Smooth muscle cell (in vitro differentiated cells): ENCODE measurements around the gene NHSL2. TPM values are rescaled to one million over a fixed set of nuclear protein-coding genes. Genes with fewer than 3 reads are reported as not detected.

ENCODE experiments used
- DNase-seq: peaks from one replicate; lab custom pipeline; 2025; ENCODE audit not compliant: unreplicated experiment; lab: John Stamatoyannopoulos, UW
- H2AFZ ChIP-seq: fragments of 200-600 bp; sonication (generic); 2 replicates; pipeline ENCODE4 v1.6.0; 2016; ENCODE audit warnings: antibody characterized with exemption, low read depth, mild to moderate bottlenecking
- H3F3A ChIP-seq: fragments of 200-600 bp; sonication (generic); 2 replicates; pipeline ENCODE4 v1.6.0; 2017; ENCODE audit warnings: antibody characterized with exemption, low read depth
- H3K27ac ChIP-seq: fragments of 200-600 bp; sonication (generic); 2 replicates; pipeline ENCODE4 v1.5.1; 2016; ENCODE audit warnings: low read depth, mild to moderate bottlenecking
- H3K27me3 ChIP-seq: fragments of 200-600 bp; sonication (generic); 2 replicates; pipeline ENCODE4 v1.6.1; 2016; ENCODE audit warnings: low read depth, mild to moderate bottlenecking
- H3K36me3 ChIP-seq: fragments of 200-600 bp; sonication (generic); 2 replicates; pipeline ENCODE4 v1.5.1; 2016; ENCODE audit warnings: low read depth
- H3K4me1 ChIP-seq: fragments of 200-600 bp; sonication (generic); 2 replicates; pipeline ENCODE4 v1.5.1; 2016; ENCODE audit warnings: low read depth
- H3K4me2 ChIP-seq: fragments of 200-600 bp; sonication (generic); 2 replicates; pipeline ENCODE4 v1.6.0; 2016; ENCODE audit warnings: mild to moderate bottlenecking
- H3K4me3 ChIP-seq: fragments of 200-600 bp; sonication (generic); 2 replicates; pipeline ENCODE4 v1.5.1; 2016; ENCODE audit warnings: mild to moderate bottlenecking
- H3K79me2 ChIP-seq: fragments of 200-600 bp; sonication (generic); 2 replicates; pipeline ENCODE4 v1.6.0; 2016; ENCODE audit warnings: low read depth, mild to moderate bottlenecking
- H3K9ac ChIP-seq: fragments of 200-600 bp; sonication (generic); 2 replicates; pipeline ENCODE4 v1.6.0; 2016; ENCODE audit warnings: low read depth
- H3K9me3 ChIP-seq: fragments of 200-600 bp; sonication (generic); replicated peaks from 2 replicates; pipeline ENCODE4 v1.5.1; 2016; ENCODE audit warnings: low read depth
- H4K20me1 ChIP-seq: fragments of 200-600 bp; sonication (generic); 2 replicates; pipeline ENCODE4 v1.6.0; 2016; ENCODE audit warnings: low read depth
- WGBS: methylation state at CpG from one replicate; pipeline ENCODE4 v1.1.7; 2016; ENCODE audit warnings: low lambda C conversion rate; 5-methylcytosine and 5-hydroxymethylcytosine counted together
- polyA plus RNA-seq: library from polyadenylated mRNA; unstranded; fragments of >200 nt; fragmentation: Nextera tagmentation; extraction: Ambion mirVana; gene quantifications from 2 replicates; pipeline ENCODE4 v1.2.1, GENCODE V29; 2016
- total RNA-seq: library from RNA; depleted of rRNA; stranded (reverse); fragments of >200 nt; gene quantifications from 2 replicates; pipeline ENCODE4 v1.2.3, GENCODE V29; 2014
- TF ChIP-seq, protein P1 (sequence below): fragments of 200-600 bp; sonication (generic); IDR thresholded peaks from 2 replicates; pipeline ENCODE4 v1.5.1; 2017; ENCODE audit warnings: borderline replicate concordance, mild to moderate bottlenecking, antibody characterized with exemption; ENCODE audit not compliant: insufficient read depth, poor library complexity, severe bottlenecking

The NHSL2 gene
- total and polyA plus RNA-seq, 2 experiments from 2014 or later: 2.9 to 3.3 TPM

DNA sequence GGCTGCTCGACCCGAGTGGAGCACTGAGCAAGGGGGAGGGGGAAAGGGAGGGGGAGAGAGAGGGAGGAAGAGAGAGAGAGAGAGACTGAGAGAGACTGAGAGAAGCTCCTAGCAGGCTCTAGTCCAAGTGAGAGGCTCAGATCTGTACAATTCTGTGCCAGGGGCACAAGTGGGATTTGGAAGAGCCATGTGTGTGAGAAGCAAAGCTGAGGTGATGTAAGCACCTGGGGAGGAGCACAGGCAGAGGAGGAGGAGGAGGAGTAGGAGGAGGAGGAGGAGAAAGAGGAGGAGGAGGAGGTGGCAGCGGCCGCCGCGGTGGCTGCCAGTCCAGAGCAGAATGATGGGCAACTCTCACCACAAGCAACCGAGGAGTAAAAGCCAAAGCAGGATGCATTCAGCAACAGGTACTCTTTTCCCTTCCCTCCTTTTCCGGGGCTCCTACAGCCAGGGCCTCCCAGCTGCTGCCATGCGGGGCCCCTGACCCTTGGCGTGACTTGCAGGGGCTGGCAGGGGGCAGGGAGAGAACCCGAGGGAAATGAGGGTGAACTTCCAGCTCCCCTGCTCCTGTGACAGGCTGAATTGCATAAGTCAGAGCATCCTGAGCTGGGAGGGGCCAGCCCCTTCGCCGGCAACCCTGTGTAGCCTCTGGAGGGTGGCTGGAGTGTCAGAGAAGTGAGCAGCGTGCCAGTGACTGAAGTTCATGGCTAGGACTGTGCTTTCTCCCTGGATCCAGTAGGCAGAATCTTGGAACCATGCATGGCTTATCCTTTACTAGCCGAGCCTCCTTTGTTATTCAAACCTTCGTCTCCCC lies 158.9 kb downstream of the NHSL2 start:
- H3K4me2 ChIP-seq: peak overlapping the region; percentile 68
- H3K27ac ChIP-seq: no peak overlapping the region
- H3F3A ChIP-seq: no peaks in the 10 kb centered on the region
- no peaks in the 10 kb centered on the region for H3K79me2 ChIP-seq
- no peaks in the 10 kb centered on the region for H3K27me3 ChIP-seq
- TF ChIP-seq, protein P1, sequence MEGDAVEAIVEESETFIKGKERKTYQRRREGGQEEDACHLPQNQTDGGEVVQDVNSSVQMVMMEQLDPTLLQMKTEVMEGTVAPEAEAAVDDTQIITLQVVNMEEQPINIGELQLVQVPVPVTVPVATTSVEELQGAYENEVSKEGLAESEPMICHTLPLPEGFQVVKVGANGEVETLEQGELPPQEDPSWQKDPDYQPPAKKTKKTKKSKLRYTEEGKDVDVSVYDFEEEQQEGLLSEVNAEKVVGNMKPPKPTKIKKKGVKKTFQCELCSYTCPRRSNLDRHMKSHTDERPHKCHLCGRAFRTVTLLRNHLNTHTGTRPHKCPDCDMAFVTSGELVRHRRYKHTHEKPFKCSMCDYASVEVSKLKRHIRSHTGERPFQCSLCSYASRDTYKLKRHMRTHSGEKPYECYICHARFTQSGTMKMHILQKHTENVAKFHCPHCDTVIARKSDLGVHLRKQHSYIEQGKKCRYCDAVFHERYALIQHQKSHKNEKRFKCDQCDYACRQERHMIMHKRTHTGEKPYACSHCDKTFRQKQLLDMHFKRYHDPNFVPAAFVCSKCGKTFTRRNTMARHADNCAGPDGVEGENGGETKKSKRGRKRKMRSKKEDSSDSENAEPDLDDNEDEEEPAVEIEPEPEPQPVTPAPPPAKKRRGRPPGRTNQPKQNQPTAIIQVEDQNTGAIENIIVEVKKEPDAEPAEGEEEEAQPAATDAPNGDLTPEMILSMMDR: no peak
- peak overlapping the region; percentile 21 for H3K4me3 ChIP-seq
- H3K36me3 ChIP-seq: no peaks in the 10 kb centered on the region
- no peaks in the 10 kb centered on the region for H3K9me3 ChIP-seq
- no peak for DNase-seq
- H3K4me1 ChIP-seq: no peaks in the 10 kb centered on the region
- H3K9ac ChIP-seq: no peak overlapping the region
- H4K20me1 ChIP-seq: no peaks in the 10 kb centered on the region
- H2AFZ ChIP-seq: no peak overlapping the region
- 75% methylated on average over 15 of the region's 16 CpGs for WGBS

- Histone ChIP-seq H3K4me1 (no peaks in the 10 kb centered on the region), H2AFZ (no peak overlapping the region), H3F3A (no peaks in the 10 kb centered on the region), H3K27me3 (no peaks in the 10 kb centered on the region), H3K4me2 (no peak overlapping the region), H3K4me3 (no peak overlapping the region), H3K27ac (no peak overlapping the region), H3K9ac (no peak overlapping the region), H3K79me2 (no peaks in the 10 kb centered on the region), H4K20me1 (no peaks in the 10 kb centered on the region), H3K36me3 (no peaks in the 10 kb centered on the region), H3K9me3 (no peaks in the 10 kb centered on the region)
- TF ChIP-seq, protein P1: no peak
- 38% methylated on average over 2 of the region's 2 CpGs for WGBS
- DNase-seq: no peak
These were observed 160.6 kb downstream of the NHSL2 start for GRCh38 chrX:72071213-72071612.

DNA sequence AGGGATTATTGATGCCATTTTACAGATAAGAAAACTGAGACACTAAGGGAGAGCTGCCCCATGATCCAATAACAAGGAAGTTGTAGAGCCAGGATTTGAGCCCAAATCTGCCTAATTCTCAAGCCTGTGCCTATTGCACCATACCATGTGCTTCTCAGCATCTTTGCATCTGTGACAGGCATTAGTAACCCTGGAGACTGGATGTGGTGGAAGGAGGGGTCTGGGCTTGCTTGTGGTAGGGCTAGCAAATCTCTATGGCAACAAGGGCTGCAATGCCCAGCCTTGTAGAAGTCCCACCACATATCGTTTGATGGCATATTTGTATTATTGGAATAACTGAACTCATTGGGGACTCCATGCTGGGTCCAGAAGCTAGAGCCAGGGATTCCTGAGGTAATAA lies 163.0 kb downstream of the NHSL2 start:
- H2AFZ ChIP-seq: no peak overlapping the region
- H4K20me1 ChIP-seq: no peaks in the 10 kb centered on the region
- no peak overlapping the region for H3K27ac ChIP-seq
- no peaks in the 10 kb centered on the region for H3K79me2 ChIP-seq
- no peak overlapping the region for H3K4me2 ChIP-seq
- no peaks in the 10 kb centered on the region for H3F3A ChIP-seq
- no peaks in the 10 kb centered on the region for H3K36me3 ChIP-seq
- H3K4me1 ChIP-seq: no peaks in the 10 kb centered on the region
- no peak for DNase-seq
- H3K27me3 ChIP-seq: no peaks in the 10 kb centered on the region
- no peaks in the 10 kb centered on the region for H3K9me3 ChIP-seq
- H3K4me3 ChIP-seq: no peak overlapping the region
- TF ChIP-seq, protein P1: no peak
- H3K9ac ChIP-seq: no peak overlapping the region
- 100% methylated on average over 1 of the region's 1 CpG for WGBS

DNA sequence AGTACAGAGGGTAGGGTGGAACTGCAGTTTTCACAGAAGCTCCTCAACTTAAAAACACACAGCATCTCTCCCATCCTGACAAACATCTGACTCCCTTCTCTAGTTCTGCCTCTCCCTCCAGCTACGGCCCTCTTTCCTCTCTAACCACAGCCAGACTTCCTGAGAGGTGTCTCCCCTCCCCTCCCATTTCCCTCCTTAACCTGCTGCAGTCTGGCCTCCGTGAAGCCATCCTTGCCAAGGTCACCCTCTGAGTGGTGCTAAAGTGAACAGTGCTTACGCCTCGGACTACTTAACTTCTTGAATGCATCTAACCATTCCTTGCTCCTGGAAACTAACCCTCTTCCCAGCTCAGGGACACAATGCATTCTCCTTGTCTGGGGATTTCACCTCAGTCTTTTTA lies 167.8 kb downstream of the NHSL2 start:
- Histone ChIP-seq H3K27me3 (no peaks in the 10 kb centered on the region), H3K79me2 (no peaks in the 10 kb centered on the region), H3K9me3 (no peaks in the 10 kb centered on the region), H3K4me1 (no peaks in the 10 kb centered on the region), H3K9ac (no peak overlapping the region), H3F3A (no peaks in the 10 kb centered on the region), H3K36me3 (no peaks in the 10 kb centered on the region), H3K27ac (no peak overlapping the region), H2AFZ (no peak overlapping the region), H4K20me1 (no peaks in the 10 kb centered on the region), H3K4me2 (no peak overlapping the region), H3K4me3 (no peak overlapping the region)
- DNase-seq: no peak
- TF ChIP-seq, protein P1: no peak
- WGBS: 77% methylated on average over 4 of the region's 4 CpGs
